ENCODE data around the gene TRMT112. TPM values are rescaled to one million over a fixed set of nuclear protein-coding genes. Genes with fewer than 3 reads are reported as not detected.

The TRMT112 gene
- total RNA-seq, 3 donors from 2014 or later, result 206 to 266 (median 262) TPM

GRCh38 chr11:64296830-64297698, 20.3 kb downstream of the TRMT112 start:
- no peaks in the 10 kb centered on the region for H3K9me3 ChIP-seq
- intact Hi-C loops (cut with DNase I; ENCODE audit: low total_unique reads), result no loop called here
- H3K36me3 ChIP-seq, result no peaks in the 10 kb centered on the region
- H3K27me3 ChIP-seq, result peaks cover 3 to 53% of the 10 kb centered on the region in 2 donors
- H3K4me3 ChIP-seq, result no peak overlapping the region
- no peak overlapping the region for H3K27ac ChIP-seq
- no peak for DNase-seq (ENCODE audit: low spot score in 2 of 2)
- TF ChIP-seq, protein P1, sequence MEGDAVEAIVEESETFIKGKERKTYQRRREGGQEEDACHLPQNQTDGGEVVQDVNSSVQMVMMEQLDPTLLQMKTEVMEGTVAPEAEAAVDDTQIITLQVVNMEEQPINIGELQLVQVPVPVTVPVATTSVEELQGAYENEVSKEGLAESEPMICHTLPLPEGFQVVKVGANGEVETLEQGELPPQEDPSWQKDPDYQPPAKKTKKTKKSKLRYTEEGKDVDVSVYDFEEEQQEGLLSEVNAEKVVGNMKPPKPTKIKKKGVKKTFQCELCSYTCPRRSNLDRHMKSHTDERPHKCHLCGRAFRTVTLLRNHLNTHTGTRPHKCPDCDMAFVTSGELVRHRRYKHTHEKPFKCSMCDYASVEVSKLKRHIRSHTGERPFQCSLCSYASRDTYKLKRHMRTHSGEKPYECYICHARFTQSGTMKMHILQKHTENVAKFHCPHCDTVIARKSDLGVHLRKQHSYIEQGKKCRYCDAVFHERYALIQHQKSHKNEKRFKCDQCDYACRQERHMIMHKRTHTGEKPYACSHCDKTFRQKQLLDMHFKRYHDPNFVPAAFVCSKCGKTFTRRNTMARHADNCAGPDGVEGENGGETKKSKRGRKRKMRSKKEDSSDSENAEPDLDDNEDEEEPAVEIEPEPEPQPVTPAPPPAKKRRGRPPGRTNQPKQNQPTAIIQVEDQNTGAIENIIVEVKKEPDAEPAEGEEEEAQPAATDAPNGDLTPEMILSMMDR (IDR thresholded peaks at IDR 0.05), result no peak
- TF ChIP-seq POLR2AphosphoS5 (IDR thresholded peaks at IDR 0.05) (no peak), POLR2A (IDR thresholded peaks at IDR 0.05) (no peak)
- peaks cover 17 to 20% of the 10 kb centered on the region in 2 donors for H3K4me1 ChIP-seq

DNA sequence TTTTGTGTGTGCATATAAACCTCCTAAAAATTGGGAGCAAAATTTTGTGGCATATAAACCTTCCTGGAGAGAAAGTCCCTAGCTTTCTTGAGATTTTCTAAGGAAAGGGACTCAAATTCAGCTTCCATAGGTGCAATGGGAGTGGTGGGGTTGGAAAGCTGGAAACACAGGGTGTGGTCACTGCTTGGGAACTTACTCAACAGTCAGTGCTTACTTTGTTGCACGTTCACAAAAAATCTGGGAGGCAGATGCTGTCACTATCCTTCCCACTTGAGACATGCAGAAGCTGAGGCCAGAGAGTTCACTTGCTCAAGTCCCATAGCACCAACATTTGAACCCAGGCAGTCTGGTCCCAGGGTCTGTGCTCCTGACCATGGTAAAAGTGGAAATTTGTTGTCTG, 21.1 kb downstream of the TRMT112 start:
- no peak overlapping the region for H3K27ac ChIP-seq
- H3K9me3 ChIP-seq, result no peaks in the 10 kb centered on the region
- H3K4me1 ChIP-seq, result peaks cover 21 to 27% of the 10 kb centered on the region in 2 donors
- TF ChIP-seq POLR2A (IDR thresholded peaks at IDR 0.05) (no peak), POLR2AphosphoS5 (IDR thresholded peaks at IDR 0.05) (no peak)
- TF ChIP-seq, protein P1 (IDR thresholded peaks at IDR 0.05), result no peak
- no peaks in the 10 kb centered on the region for H3K36me3 ChIP-seq
- intact Hi-C loops (cut with DNase I; ENCODE audit: low total_unique reads), result no loop called here
- no peak for DNase-seq (ENCODE audit: low spot score in 2 of 2)
- H3K4me3 ChIP-seq, result no peak overlapping the region
- peaks cover 10 to 61% of the 10 kb centered on the region in 2 donors for H3K27me3 ChIP-seq

DNA sequence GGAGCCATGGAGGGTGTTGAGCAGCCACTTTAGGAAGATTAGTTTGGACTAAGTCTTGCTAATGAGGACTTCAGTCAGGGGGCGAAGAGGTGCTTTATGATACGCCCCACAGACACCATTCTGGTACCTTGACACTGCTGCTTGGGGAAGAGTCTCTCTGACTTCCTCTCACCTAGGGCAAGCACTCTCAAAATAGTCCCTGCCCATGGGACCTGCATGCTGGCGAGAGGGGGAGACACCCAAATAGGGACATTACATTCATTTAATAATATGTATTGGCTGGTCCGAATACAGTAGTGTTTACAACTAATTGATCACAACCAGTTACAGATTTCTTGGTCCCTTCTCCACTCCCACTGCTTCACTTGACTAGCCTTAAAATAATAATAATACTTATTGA, 21.6 kb downstream of the TRMT112 start:
- peaks cover 23 to 28% of the 10 kb centered on the region in 2 donors for H3K4me1 ChIP-seq
- H3K4me3 ChIP-seq, result no peak overlapping the region
- intact Hi-C loops (cut with DNase I; ENCODE audit: low total_unique reads), result no loop called here
- TF ChIP-seq POLR2AphosphoS5 (IDR thresholded peaks at IDR 0.05) (no peak), POLR2A (IDR thresholded peaks at IDR 0.05) (no peak)
- TF ChIP-seq, protein P1 (IDR thresholded peaks at IDR 0.05), result no peak
- H3K9me3 ChIP-seq, result no peaks in the 10 kb centered on the region
- no peaks in the 10 kb centered on the region for H3K36me3 ChIP-seq
- H3K27ac ChIP-seq, result no peak overlapping the region
- H3K27me3 ChIP-seq, result peaks cover 11 to 65% of the 10 kb centered on the region in 2 donors
- DNase-seq (ENCODE audit: low spot score in 2 of 2), result no peak

GRCh38 chr11:64294774-64295173, 22.6 kb downstream of the TRMT112 start:
- TF ChIP-seq POLR2A (IDR thresholded peaks at IDR 0.05), result no peak
- TF ChIP-seq, protein P1 (IDR thresholded peaks at IDR 0.05), result no peak
- no peak for TF ChIP-seq POLR2AphosphoS5 (IDR thresholded peaks at IDR 0.05)
- H3K4me3 ChIP-seq, result no peak overlapping the region
- H3K27ac ChIP-seq, result no peak overlapping the region
- intact Hi-C loops (cut with DNase I; ENCODE audit: low total_unique reads), result no loop called here
- peaks cover 11 to 55% of the 10 kb centered on the region in 2 donors for H3K27me3 ChIP-seq
- DNase-seq (ENCODE audit: low spot score in 2 of 2), result no peak
- no peaks in the 10 kb centered on the region for H3K36me3 ChIP-seq
- H3K9me3 ChIP-seq, result no peaks in the 10 kb centered on the region
- peaks cover 13 to 22% of the 10 kb centered on the region in 2 donors for H3K4me1 ChIP-seq
